Right lobe of liver (tissue), 6 donors: ENCODE measurements around the gene PHLDA1. TPM values are rescaled to one million over a fixed set of nuclear protein-coding genes. Genes with fewer than 3 reads are reported as not detected.

Experiments used
- ATAC-seq, 4 donors: fragments of 200-7000 bp; cut with Tn5 transposase; one replicate each; pipeline ENCODE4 v1.9.1; 2020; ENCODE audit warnings: mild to moderate bottlenecking in 4 of 4, moderate library complexity in 4 of 4
- DNase-seq, 3 donors: peaks; one replicate each; pipeline ENCODE4 v3.0.0-alpha.2; 2020
- H3K27ac ChIP-seq, 3 donors: fragments of 200-600 bp; one replicate each; pipeline ENCODE4 v1.8.0; 2022
- H3K27me3 ChIP-seq, 2 donors: fragments of 200-600 bp; one replicate each; pipeline ENCODE4 v1.8.0; 2022
- H3K36me3 ChIP-seq, 4 donors: fragments of 200-600 bp; sonication (generic) in 1 of 4; one replicate each; pipeline versions ENCODE4 v1.5.1 to v1.8.0; 2017 to 2022; ENCODE audit warnings: control low read depth in 1 of 4
- H3K4me1 ChIP-seq, 4 donors: fragments of 200-600 bp; sonication (generic) in 1 of 4; one replicate each; pipeline versions ENCODE4 v1.5.1 to v1.8.0; 2017 to 2022; ENCODE audit warnings: control low read depth in 1 of 4
- H3K4me3 ChIP-seq, 3 donors: fragments of 200-600 bp; one replicate each; pipeline ENCODE4 v1.8.0; 2022
- H3K9me3 ChIP-seq, 4 donors: fragments of 200-600 bp; sonication (generic) in 1 of 4; one replicate each; pipeline versions ENCODE4 v1.5.1 to v1.8.0; 2017 to 2022; ENCODE audit warnings: control low read depth in 1 of 4
- POLR2A ChIP-seq: fragments of 450-650 bp; IDR thresholded peaks from one replicate; pipeline ENCODE4 v1.6.1; 2017; ENCODE audit warnings: antibody characterized with exemption, mild to moderate bottlenecking
- WGBS: methylation state at CpG from one replicate; pipeline ENCODE4 v1.1.6; 2018; ENCODE audit warnings: low coverage, low lambda C conversion rate; ENCODE audit not compliant: insufficient coverage; ENCODE audit errors: missing lambda C conversion rate; 5-methylcytosine and 5-hydroxymethylcytosine counted together
- intact Hi-C, 2 donors: fragments of 100-400 bp; cut with DNase I; formaldehyde crosslinking; loops; one replicate each; pipeline versions ENCODE4 v1.11.2 to v1.14.1; 2022
- total RNA-seq, 6 experiments: library from RNA; depleted of rRNA in 2 of 6; stranded (reverse); fragments of >200 nt in 2 of 6; fragmentation: NEBNext Ultra II Directional in 3 of 6; extraction: Animal tissue kit (Norgen Biotek cat#: 25700) in 3 of 6; gene quantifications; one replicate each; pipeline versions ENCODE4 v1.1.0 to v1.2.4, GENCODE V29; 2016 to 2023
- TF ChIP-seq, protein P1 (sequence below), 4 donors: fragments of 200-600 bp in 3 of 4; fragments of 450-650 bp in 1 of 4; IDR thresholded peaks; one replicate each; pipeline versions ENCODE4 v1.5.1 to v1.8.0; 2016 to 2022; ENCODE audit warnings: antibody characterized with exemption in 4 of 4, mild to moderate bottlenecking in 2 of 4
- donor health status: DM: no; HTN: yes; CAD: no.
- donor health status: DM: no; HTN: no; CAD: no.
- donor health status: DM: no; HTN: no; CAD: no.
- donor health status: DM: no; HTN: yes; CAD: no.
- donor health status: DM: no; HTN: yes; CAD: no.

The PHLDA1 gene
- total RNA-seq, 6 experiments from 2014 or later: 1.7 to 22.4 (median 14.3) TPM

DNA sequence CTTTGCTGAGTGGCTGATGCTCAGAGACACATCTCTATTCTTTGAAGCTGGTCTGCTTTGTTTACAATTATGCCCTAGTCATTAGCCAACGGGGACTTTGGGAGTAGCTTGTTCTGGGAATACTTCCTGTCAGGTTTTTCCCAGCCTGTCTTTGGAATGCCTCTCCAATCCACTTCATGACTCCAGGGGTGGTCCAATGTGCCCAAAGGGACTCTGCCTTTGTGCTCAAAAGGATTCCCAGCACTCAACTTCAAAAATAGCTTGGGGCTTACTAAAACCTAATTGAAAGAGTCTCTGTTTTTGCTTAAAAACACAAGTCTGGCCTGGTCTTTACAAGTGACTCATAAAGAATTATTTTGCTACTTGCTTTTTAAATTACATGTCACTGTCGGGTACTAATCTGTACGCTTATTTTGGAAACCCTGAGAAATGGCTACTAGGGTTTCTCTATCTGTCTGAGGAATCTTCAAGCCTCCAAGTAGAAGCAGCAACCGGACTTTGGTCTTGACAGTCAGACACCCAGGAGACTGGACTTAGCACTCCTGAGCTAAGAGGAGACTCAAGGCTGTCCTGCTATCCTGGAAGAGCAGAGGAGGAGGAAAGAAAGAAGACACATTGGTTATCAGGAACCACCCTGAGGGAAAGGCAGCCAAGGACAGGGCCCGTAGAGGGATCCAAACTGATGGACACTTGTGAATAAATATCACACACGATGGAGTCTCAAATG lies 20.7 kb downstream of the PHLDA1 start:
- DNase-seq (no peak), ATAC-seq (no peak)
- Histone ChIP-seq H3K4me1 (no peaks in the 10 kb centered on the region), H3K27ac (no peak overlapping the region), H3K9me3 (no peaks in the 10 kb centered on the region), H3K27me3 (no peaks in the 10 kb centered on the region), H3K36me3 (no peaks in the 10 kb centered on the region), H3K4me3 (no peak overlapping the region)
- TF ChIP-seq POLR2A: no peak
- TF ChIP-seq, protein P1, sequence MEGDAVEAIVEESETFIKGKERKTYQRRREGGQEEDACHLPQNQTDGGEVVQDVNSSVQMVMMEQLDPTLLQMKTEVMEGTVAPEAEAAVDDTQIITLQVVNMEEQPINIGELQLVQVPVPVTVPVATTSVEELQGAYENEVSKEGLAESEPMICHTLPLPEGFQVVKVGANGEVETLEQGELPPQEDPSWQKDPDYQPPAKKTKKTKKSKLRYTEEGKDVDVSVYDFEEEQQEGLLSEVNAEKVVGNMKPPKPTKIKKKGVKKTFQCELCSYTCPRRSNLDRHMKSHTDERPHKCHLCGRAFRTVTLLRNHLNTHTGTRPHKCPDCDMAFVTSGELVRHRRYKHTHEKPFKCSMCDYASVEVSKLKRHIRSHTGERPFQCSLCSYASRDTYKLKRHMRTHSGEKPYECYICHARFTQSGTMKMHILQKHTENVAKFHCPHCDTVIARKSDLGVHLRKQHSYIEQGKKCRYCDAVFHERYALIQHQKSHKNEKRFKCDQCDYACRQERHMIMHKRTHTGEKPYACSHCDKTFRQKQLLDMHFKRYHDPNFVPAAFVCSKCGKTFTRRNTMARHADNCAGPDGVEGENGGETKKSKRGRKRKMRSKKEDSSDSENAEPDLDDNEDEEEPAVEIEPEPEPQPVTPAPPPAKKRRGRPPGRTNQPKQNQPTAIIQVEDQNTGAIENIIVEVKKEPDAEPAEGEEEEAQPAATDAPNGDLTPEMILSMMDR (IDR thresholded peaks at IDR 0.05): no peak
- intact Hi-C loops: no loop called here
- WGBS: 94% methylated on average over 6 of the region's 6 CpGs

GRCh38 chr12:76008428-76008827 lies 23.1 kb downstream of the PHLDA1 start:
- TF ChIP-seq, protein P1 (IDR thresholded peaks at IDR 0.05): no peak
- no peak for TF ChIP-seq POLR2A
- no peaks in the 10 kb centered on the region for H3K27me3 ChIP-seq
- WGBS: 89% methylated on average over 3 of the region's 3 CpGs
- H3K9me3 ChIP-seq: no peaks in the 10 kb centered on the region
- intact Hi-C loops: no loop called here
- DNase-seq (no peak), ATAC-seq (no peak)
- no peaks in the 10 kb centered on the region for H3K36me3 ChIP-seq
- H3K27ac ChIP-seq: no peak overlapping the region
- no peak overlapping the region for H3K4me3 ChIP-seq
- no peaks in the 10 kb centered on the region for H3K4me1 ChIP-seq

GRCh38 chr12:76007640-76008039 lies 23.9 kb downstream of the PHLDA1 start:
- Histone ChIP-seq H3K4me3 (no peak overlapping the region), H3K36me3 (no peaks in the 10 kb centered on the region), H3K27ac (no peak overlapping the region), H3K9me3 (no peaks in the 10 kb centered on the region), H3K4me1 (no peaks in the 10 kb centered on the region), H3K27me3 (no peaks in the 10 kb centered on the region)
- TF ChIP-seq, protein P1 (IDR thresholded peaks at IDR 0.05): no peak
- TF ChIP-seq POLR2A: no peak
- 78% methylated on average over 6 of the region's 8 CpGs for WGBS
- DNase-seq: no peak
- intact Hi-C loops: no loop called here
- ATAC-seq: no peak

- no peaks in the 10 kb centered on the region for H3K36me3 ChIP-seq
- 88% methylated on average over 9 of the region's 9 CpGs for WGBS
- ATAC-seq: no peak
- no peak overlapping the region for H3K4me3 ChIP-seq
- no peaks in the 10 kb centered on the region for H3K27me3 ChIP-seq
- intact Hi-C loops: no loop called here
- no peak for DNase-seq
- TF ChIP-seq, protein P1 (IDR thresholded peaks at IDR 0.05): no peak
- TF ChIP-seq POLR2A: no peak
- H3K9me3 ChIP-seq: no peaks in the 10 kb centered on the region
- H3K27ac ChIP-seq: no peak overlapping the region
- H3K4me1 ChIP-seq: no peaks in the 10 kb centered on the region
Observed at GRCh38 chr12:76006028-76006925, 25.3 kb downstream of the PHLDA1 start.
